GM18498 (cell line): ENCODE measurements around the gene BAZ2B.

Source experiments
- ATAC-seq: cut with Tn5 transposase; IDR thresholded peaks from one replicate; pipeline ENCODE4 v1.9.1; 2021; ENCODE audit warnings: mild to moderate bottlenecking, moderate library complexity; ENCODE audit not compliant: unreplicated experiment

BAZ2B gene

GRCh38 chr2:159270744-159271379 lies 345.5 kb downstream of the BAZ2B start:
- ATAC-seq = no peak
